Smooth muscle cell (in vitro differentiated cells): ENCODE data around the gene ELOVL3. TPM values are rescaled to one million over a fixed set of nuclear protein-coding genes. Genes with fewer than 3 reads are reported as not detected.

Experiments
- DNase-seq: peaks from one replicate; lab custom pipeline; 2025; ENCODE audit not compliant: unreplicated experiment; lab: John Stamatoyannopoulos, UW
- H2AFZ ChIP-seq: fragments of 200-600 bp; sonication (generic); 2 replicates; pipeline ENCODE4 v1.6.0; 2016; ENCODE audit warnings: antibody characterized with exemption, low read depth, mild to moderate bottlenecking
- H3F3A ChIP-seq: fragments of 200-600 bp; sonication (generic); 2 replicates; pipeline ENCODE4 v1.6.0; 2017; ENCODE audit warnings: antibody characterized with exemption, low read depth
- H3K27ac ChIP-seq: fragments of 200-600 bp; sonication (generic); 2 replicates; pipeline ENCODE4 v1.5.1; 2016; ENCODE audit warnings: low read depth, mild to moderate bottlenecking
- H3K27me3 ChIP-seq: fragments of 200-600 bp; sonication (generic); 2 replicates; pipeline ENCODE4 v1.6.1; 2016; ENCODE audit warnings: low read depth, mild to moderate bottlenecking
- H3K36me3 ChIP-seq: fragments of 200-600 bp; sonication (generic); 2 replicates; pipeline ENCODE4 v1.5.1; 2016; ENCODE audit warnings: low read depth
- H3K4me1 ChIP-seq: fragments of 200-600 bp; sonication (generic); 2 replicates; pipeline ENCODE4 v1.5.1; 2016; ENCODE audit warnings: low read depth
- H3K4me2 ChIP-seq: fragments of 200-600 bp; sonication (generic); 2 replicates; pipeline ENCODE4 v1.6.0; 2016; ENCODE audit warnings: mild to moderate bottlenecking
- H3K4me3 ChIP-seq: fragments of 200-600 bp; sonication (generic); 2 replicates; pipeline ENCODE4 v1.5.1; 2016; ENCODE audit warnings: mild to moderate bottlenecking
- H3K79me2 ChIP-seq: fragments of 200-600 bp; sonication (generic); 2 replicates; pipeline ENCODE4 v1.6.0; 2016; ENCODE audit warnings: low read depth, mild to moderate bottlenecking
- H3K9ac ChIP-seq: fragments of 200-600 bp; sonication (generic); 2 replicates; pipeline ENCODE4 v1.6.0; 2016; ENCODE audit warnings: low read depth
- H3K9me3 ChIP-seq: fragments of 200-600 bp; sonication (generic); replicated peaks from 2 replicates; pipeline ENCODE4 v1.5.1; 2016; ENCODE audit warnings: low read depth
- H4K20me1 ChIP-seq: fragments of 200-600 bp; sonication (generic); 2 replicates; pipeline ENCODE4 v1.6.0; 2016; ENCODE audit warnings: low read depth
- CTCF ChIP-seq: fragments of 200-600 bp; sonication (generic); IDR thresholded peaks from 2 replicates; pipeline ENCODE4 v1.5.1; 2017; ENCODE audit warnings: borderline replicate concordance, mild to moderate bottlenecking, antibody characterized with exemption; ENCODE audit not compliant: insufficient read depth, poor library complexity, severe bottlenecking
- WGBS: methylation state at CpG from one replicate; pipeline ENCODE4 v1.1.7; 2016; ENCODE audit warnings: low lambda C conversion rate; 5-methylcytosine and 5-hydroxymethylcytosine counted together
- polyA plus RNA-seq: library from polyadenylated mRNA; unstranded; fragments of >200 nt; fragmentation: Nextera tagmentation; extraction: Ambion mirVana; gene quantifications from 2 replicates; pipeline ENCODE4 v1.2.1, GENCODE V29; 2016
- total RNA-seq: library from RNA; depleted of rRNA; stranded (reverse); fragments of >200 nt; gene quantifications from 2 replicates; pipeline ENCODE4 v1.2.3, GENCODE V29; 2014

Gene ELOVL3
- total and polyA plus RNA-seq, 2 experiments from 2014 or later = 1.2 to 1.5 TPM

DNA sequence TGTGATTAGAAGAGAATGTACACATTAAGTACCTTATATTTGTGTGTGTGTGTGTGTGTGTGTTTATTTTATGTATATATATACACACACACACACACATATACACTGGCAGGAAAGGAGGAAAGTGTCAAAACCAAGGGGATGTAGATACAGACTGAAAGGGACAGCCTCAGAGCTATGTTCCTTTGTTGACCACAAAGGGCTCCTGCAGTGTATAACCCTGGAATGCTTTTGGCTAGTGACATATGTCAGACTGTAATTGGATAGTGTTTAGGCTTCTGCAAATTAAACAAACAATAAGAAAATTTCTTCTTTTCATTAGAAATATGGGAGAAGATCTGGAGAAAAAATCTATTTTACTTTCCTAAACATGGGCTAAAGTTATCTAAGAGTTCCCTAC lies 35.1 kb downstream of the ELOVL3 start:
- H2AFZ ChIP-seq = no peak overlapping the region
- no peak for TF ChIP-seq CTCF
- H3K27me3 ChIP-seq = no peaks in the 10 kb centered on the region
- H3K9me3 ChIP-seq = no peaks in the 10 kb centered on the region
- peaks cover 16% of the 10 kb centered on the region for H3K36me3 ChIP-seq
- no peak overlapping the region for H3K4me3 ChIP-seq
- H3K79me2 ChIP-seq = peaks cover 80% of the 10 kb centered on the region
- no peak overlapping the region for H3K9ac ChIP-seq
- H3K27ac ChIP-seq = no peak overlapping the region
- H4K20me1 ChIP-seq = peaks cover 100% of the 10 kb centered on the region
- H3K4me1 ChIP-seq = no peaks in the 10 kb centered on the region
- no peak overlapping the region for H3K4me2 ChIP-seq
- DNase-seq = no peak
- peaks cover 5% of the 10 kb centered on the region for H3F3A ChIP-seq

- H3K79me2 ChIP-seq = peaks cover 79% of the 10 kb centered on the region
- H4K20me1 ChIP-seq = peaks cover 100% of the 10 kb centered on the region
- peaks cover 5% of the 10 kb centered on the region for H3F3A ChIP-seq
- WGBS = 90% methylated on average over 6 of the region's 6 CpGs
- no peak overlapping the region for H3K4me2 ChIP-seq
- no peak for TF ChIP-seq CTCF
- H3K27ac ChIP-seq = no peak overlapping the region
- no peak for DNase-seq
- H3K4me1 ChIP-seq = no peaks in the 10 kb centered on the region
- no peaks in the 10 kb centered on the region for H3K9me3 ChIP-seq
- no peak overlapping the region for H3K9ac ChIP-seq
- no peaks in the 10 kb centered on the region for H3K27me3 ChIP-seq
- peaks cover 16% of the 10 kb centered on the region for H3K36me3 ChIP-seq
- no peak overlapping the region for H2AFZ ChIP-seq
- H3K4me3 ChIP-seq = no peak overlapping the region
Observed at GRCh38 chr10:102261842-102262241, 35.7 kb downstream of the ELOVL3 start.

GRCh38 chr10:102262744-102263370 lies 36.8 kb downstream of the ELOVL3 start:
- Histone ChIP-seq H3K79me2 (peaks cover 79% of the 10 kb centered on the region), H3K9ac (no peak overlapping the region), H3F3A (peaks cover 5% of the 10 kb centered on the region), H3K27ac (no peak overlapping the region), H3K9me3 (no peaks in the 10 kb centered on the region), H4K20me1 (peaks cover 100% of the 10 kb centered on the region), H3K36me3 (peaks cover 16% of the 10 kb centered on the region), H3K4me3 (no peak overlapping the region), H3K27me3 (no peaks in the 10 kb centered on the region), H3K4me2 (no peak overlapping the region), H2AFZ (no peak overlapping the region), H3K4me1 (no peaks in the 10 kb centered on the region)
- WGBS = 85% methylated on average over 4 of the region's 4 CpGs
- no peak for DNase-seq
- TF ChIP-seq CTCF = no peak

DNA sequence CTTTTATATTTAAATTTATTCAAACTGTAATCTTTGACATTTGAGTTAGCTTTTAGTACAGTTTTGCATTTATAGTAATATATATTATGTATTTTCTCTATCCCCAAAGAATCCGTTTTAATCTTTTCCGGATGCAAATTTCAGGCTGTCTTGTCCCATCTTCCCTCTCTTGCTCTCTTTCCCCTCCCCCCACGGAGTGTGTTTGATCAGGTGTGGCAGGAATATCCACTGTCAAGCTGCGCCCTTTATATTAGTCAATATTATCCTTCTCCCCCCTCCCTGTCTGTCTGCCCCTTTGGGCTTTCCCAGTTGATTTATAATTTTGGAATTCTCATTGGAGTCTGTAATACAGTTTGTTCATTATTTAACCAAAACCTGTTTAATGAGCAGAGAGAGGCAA lies 38.3 kb downstream of the ELOVL3 start:
- peaks cover under 1% of the 10 kb centered on the region for H3F3A ChIP-seq
- 93% methylated on average over 4 of the region's 4 CpGs for WGBS
- no peak overlapping the region for H2AFZ ChIP-seq
- H3K9me3 ChIP-seq = no peaks in the 10 kb centered on the region
- H3K27me3 ChIP-seq = no peaks in the 10 kb centered on the region
- peaks cover 100% of the 10 kb centered on the region for H4K20me1 ChIP-seq
- no peak for DNase-seq
- H3K4me3 ChIP-seq = no peak overlapping the region
- H3K9ac ChIP-seq = no peak overlapping the region
- H3K4me1 ChIP-seq = no peaks in the 10 kb centered on the region
- peaks cover 80% of the 10 kb centered on the region for H3K79me2 ChIP-seq
- no peak overlapping the region for H3K27ac ChIP-seq
- H3K4me2 ChIP-seq = no peak overlapping the region
- no peak for TF ChIP-seq CTCF
- H3K36me3 ChIP-seq = peaks cover 14% of the 10 kb centered on the region
